SH-SY5Y (cell line): ENCODE results near the gene SELENOM.

ENCODE experiments used
- GATA2 ChIP-seq: IDR thresholded peaks from 2 replicates; pipeline ENCODE4 v1.6.1; 2011; ENCODE audit warnings: mild to moderate bottlenecking, low read depth, low read length
- GATA3 ChIP-seq: IDR thresholded peaks from 2 replicates; pipeline ENCODE4 v1.6.1; 2011; ENCODE audit warnings: low read depth, mild to moderate bottlenecking, low read length, moderate library complexity

GRCh38 chr22:31077681-31078080 lies 29.7 kb downstream of the SELENOM start:
- no peak for TF ChIP-seq GATA2
- no peak for TF ChIP-seq GATA3
